GM18868 (cell line): ENCODE measurements around the gene GFRA1.

Source experiments
- ATAC-seq: cut with Tn5 transposase; IDR thresholded peaks from one replicate; pipeline ENCODE4 v1.9.1; 2021; ENCODE audit warnings: mild to moderate bottlenecking, moderate library complexity; ENCODE audit not compliant: unreplicated experiment

Gene GFRA1, protein sequence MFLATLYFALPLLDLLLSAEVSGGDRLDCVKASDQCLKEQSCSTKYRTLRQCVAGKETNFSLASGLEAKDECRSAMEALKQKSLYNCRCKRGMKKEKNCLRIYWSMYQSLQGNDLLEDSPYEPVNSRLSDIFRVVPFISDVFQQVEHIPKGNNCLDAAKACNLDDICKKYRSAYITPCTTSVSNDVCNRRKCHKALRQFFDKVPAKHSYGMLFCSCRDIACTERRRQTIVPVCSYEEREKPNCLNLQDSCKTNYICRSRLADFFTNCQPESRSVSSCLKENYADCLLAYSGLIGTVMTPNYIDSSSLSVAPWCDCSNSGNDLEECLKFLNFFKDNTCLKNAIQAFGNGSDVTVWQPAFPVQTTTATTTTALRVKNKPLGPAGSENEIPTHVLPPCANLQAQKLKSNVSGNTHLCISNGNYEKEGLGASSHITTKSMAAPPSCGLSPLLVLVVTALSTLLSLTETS

GRCh38 chr10:116272440-116273283 is at the start of gene GFRA1:
GFRA1 (minus strand) TSS chr10:116273206; CDS start chr10:116272029, 1,177 bp downstream.
- ATAC-seq = no peak

DNA sequence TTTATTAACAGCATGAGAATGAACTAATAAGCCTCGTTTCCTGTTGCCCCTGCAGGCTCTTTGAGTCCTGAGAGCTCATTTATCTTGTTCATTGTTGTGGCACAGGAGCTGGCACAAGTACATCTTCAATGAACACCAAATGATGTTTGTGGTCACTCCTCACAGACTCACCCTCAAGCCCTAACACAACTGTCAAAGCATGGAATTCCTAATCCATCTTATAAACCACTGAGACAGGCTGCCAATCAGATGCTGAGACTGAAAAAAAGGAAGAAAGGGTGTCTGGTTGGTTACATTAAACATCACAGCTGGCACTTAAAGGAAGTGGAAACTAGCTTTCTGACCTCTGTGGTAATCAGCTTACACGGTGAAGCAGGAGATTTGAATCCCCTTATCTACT is 43.5 kb upstream of the GFRA1 start:
- ATAC-seq = peak; percentile 63

DNA sequence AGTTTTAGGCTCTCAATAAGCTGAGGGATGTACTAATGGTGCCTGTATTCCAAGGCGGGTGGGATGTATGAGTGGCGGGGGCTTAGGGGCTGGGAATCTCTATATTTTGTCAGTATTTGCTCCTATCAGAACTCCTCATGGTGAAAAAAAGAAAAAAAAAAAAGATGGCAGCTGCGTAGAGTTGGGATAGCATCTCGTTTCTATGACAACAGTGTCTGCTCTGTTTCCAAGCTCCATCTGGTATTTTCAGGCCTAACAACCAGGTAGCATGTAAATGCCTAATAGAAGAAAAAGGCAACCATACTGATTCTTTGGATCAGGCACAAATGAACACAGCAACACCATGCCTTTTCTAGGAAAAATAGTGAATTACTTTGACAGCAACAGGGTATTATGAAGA is 39.5 kb upstream of the GFRA1 start:
- ATAC-seq = no peak

- ATAC-seq = no peak
These were observed 38.9 kb upstream of the GFRA1 start for GRCh38 chr10:116311706-116312490.

DNA sequence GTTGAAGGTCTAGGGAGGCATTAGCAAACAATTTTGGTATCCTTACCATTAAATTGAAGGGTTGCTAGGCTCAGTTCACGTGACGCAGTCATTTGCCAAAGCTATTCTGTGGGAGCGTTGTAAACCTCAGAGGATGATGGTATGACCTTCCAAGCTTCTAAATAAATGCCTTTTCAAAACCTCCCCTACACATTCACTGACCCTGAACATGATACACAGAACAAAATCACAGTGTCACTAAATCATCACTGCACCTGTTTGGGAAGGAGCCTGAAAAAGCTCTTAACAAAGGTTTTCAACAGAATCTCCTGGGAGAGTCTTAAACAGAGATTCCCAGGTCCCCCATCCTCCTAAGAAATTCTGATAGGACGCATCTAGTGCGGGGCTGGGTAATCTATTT is 38.0 kb upstream of the GFRA1 start:
- no peak for ATAC-seq

- ATAC-seq = no peak
These were observed 34.4 kb upstream of the GFRA1 start for GRCh38 chr10:116307455-116307854.

DNA sequence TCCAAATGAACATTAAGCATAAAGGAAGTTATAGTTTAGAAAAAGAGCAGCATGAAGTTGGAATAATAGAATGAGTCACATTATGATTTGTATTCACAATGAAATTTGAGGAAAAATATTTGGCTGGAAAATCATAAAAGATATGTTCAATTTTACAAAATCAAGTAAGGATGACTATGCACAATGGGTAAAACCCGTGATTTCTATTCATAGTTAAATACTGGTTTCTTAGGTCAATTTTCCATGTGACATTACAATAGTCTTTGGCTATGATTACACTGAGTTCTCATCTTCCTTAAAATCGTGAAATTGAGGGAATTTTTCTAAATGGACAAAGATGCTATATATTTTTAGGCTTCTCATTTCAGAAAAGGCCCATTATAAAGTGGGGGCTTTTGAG is 33.8 kb upstream of the GFRA1 start:
- no peak for ATAC-seq

DNA sequence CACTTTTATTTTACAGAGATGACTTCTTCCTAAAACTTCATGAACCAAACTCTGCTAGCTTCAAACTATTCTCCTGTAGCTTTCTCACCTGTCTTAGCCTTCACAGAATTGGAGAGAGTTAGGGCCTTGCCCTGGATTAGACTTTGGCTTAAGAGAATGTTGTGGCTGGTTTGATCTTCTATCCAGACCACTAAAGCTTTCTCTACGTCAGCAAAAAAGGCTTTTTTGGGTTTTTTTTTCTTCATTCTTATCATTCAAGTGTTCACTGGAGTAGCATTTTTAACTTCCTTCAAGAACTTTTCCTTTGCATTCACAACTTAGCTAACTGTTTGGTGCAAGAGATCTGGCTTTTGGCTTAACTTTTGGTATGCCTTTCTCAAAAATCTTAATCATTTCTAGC is 31.9 kb upstream of the GFRA1 start:
- no peak for ATAC-seq

GRCh38 chr10:116300542-116300941 is 27.5 kb upstream of the GFRA1 start:
- ATAC-seq = no peak

DNA sequence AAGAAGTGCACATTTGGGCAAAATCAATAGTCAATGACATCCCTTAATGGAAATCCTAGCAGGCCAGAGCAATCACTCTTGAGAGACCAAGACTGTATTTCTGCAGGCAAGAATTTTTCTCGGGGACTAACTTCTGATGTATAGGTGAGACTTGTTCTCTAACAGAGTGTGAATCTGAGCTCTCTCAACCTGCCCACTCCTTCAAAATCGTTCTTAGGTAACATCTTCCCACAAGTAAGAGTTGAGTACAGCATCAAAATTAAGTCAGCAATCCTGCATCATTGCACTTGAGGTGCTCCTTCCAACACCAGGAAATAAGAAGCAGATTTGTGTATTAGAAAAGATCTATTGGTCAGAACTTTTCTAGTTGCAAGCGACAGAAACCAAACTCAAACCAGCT is 25.6 kb upstream of the GFRA1 start:
- no peak for ATAC-seq

GRCh38 chr10:116296291-116296721 is 23.3 kb upstream of the GFRA1 start:
- ATAC-seq = no peak

- no peak for ATAC-seq
These were observed 19.5 kb upstream of the GFRA1 start for GRCh38 chr10:116292493-116292892.

- no peak for ATAC-seq
These were observed 16.6 kb upstream of the GFRA1 start for GRCh38 chr10:116289652-116290051.

DNA sequence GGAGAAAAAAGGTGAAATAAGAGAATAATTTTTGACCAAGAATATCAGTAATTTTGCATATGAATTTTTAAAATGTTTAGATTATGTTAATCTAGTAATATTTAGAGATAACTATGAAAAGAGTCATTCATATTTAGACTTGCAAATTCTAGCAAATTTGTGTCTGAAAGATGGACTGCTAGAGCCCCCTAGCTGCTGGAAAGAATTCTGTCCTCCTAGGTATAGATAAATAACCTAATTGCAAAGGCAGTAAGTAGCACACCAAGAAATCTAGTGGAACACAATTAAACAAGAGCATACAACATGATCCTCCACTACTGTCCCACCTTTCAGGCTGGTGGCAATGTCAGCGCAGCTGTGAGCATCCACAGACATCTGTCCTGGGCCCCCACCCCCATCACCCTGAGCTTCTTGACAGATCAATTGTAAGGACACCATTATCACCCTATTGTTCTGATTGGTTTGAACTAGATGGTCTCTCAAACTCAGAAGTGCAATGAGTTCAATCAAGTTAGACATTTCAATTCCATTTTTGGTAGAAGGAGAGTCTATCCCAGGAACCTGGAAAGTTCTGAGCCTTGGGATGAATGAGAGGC is 15.0 kb upstream of the GFRA1 start:
- ATAC-seq = no peak

DNA sequence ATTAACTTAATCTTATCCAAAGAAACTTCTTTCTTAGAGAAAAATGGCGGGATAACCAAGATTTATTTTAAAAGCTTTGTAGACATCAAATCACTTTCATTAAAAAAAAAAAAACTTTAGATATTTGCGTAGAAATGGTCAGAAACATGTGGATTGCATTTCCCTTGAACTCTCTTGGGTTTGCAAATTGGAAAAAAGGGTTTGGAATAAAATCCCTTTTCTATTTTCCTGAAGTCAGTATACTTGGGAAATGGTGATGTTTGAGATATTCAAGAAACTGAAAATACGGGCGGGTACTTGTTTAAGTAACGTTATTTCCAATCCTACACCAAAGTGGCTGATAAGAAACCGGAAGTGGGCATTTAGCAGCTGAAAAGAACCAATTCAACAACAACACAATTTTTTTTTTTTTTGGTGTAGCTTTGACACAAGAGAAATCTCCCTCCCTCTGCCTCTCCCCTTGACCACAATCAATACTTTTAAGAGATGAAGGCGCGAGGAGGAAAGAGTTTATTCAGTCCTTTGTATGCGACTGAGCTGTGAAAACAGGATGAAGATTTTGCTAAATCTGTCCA is 13.7 kb upstream of the GFRA1 start:
- no peak for ATAC-seq

- ATAC-seq = no peak
These were observed 8.8 kb upstream of the GFRA1 start for GRCh38 chr10:116281775-116282174.

- no peak for ATAC-seq
These were observed 5.8 kb upstream of the GFRA1 start for GRCh38 chr10:116278846-116279245.

DNA sequence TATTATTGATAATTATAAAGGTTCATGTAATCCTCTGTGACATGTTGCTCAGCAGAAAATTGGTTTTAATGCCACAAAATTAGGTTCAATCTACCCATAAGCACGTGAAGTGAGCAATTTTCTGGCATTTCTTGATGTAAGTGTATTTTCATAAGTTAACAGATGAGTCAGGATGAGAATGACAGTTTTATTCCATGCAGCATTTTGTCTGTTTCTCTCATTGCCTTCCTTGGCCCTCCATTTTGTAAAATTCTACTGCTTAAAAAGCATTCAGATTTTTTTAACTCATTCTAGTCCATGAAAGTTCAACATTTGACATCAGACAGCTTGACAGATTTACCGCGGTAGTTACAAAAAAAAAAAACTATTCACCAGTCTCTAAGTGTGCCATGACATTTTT is 4.0 kb upstream of the GFRA1 start:
- no peak for ATAC-seq

DNA sequence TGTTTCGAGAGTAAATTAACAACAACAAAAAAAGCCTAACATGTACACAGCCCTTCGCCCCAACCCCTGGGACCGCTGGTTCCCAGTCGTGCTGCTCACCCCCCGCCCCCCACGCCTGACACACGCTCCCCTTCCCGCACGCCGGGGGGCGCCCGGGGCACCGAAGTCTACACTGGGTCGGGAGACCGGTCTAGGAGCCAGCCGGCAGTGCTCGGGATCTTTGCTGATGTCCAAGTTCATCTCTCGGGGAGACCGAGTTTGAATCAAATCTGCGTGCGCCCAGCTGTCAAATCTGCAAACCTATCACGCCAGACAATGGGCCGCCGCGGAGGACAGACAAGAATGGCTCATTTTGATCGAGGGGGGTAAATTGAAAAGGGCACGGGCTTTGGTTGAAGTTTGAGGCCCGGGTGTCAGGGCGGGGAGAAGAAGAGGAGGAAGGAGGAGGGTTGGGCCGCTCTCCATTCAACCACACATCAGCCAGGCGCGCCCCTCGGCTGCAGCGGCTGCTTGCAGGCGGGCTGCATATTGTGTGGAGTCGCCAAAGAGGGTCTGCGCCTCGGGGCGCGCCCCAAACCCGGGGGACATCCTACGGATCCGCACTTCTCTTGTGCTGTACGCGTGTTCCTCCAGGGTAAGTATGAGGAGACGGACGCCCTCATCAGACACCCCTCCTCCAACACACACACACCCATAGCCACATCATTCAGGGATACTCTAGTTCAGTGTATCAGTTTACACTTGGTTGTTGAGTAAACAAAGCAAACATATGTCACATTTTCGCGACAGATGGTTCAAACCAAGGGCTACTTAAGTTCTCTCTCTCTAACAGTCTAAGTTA is 1.3 kb upstream of the GFRA1 start:
- ATAC-seq = no peak
